Left lung (tissue), 14 donors: ENCODE results near the gene IRF2BP2. TPM values are rescaled to one million over a fixed set of nuclear protein-coding genes. Genes with fewer than 3 reads are reported as not detected.
A peak's percentile ranks its signal among the peaks of the same experiment; 100 is the strongest.

Source experiments
- ATAC-seq: fragments of 200-7000 bp; cut with Tn5 transposase; one replicate; pipeline ENCODE4 v1.9.1; 2020; ENCODE audit warnings: moderate library complexity
- DNase-seq, 4 donors: peaks; one replicate each; pipeline ENCODE4 v3.0.0-alpha.2; 2013 to 2020
- H3K27ac ChIP-seq, 2 donors: fragments of 200-600 bp; sonication (generic) in 1 of 2; one replicate each; pipeline versions ENCODE4 v1.5.0 to v1.8.0; 2020 to 2021
- H3K27me3 ChIP-seq, 2 donors: fragments of 200-600 bp; sonication (generic) in 1 of 2; one replicate each; pipeline versions ENCODE4 v1.5.0 to v1.8.0; 2020 to 2021
- H3K36me3 ChIP-seq, 2 donors: fragments of 200-600 bp; sonication (generic) in 1 of 2; one replicate each; pipeline versions ENCODE4 v1.5.0 to v1.8.0; 2020 to 2021
- H3K4me1 ChIP-seq, 2 donors: fragments of 200-600 bp; one replicate each; pipeline ENCODE4 v1.8.0; 2021
- H3K4me3 ChIP-seq, 2 donors: fragments of 200-600 bp; sonication (generic) in 1 of 2; one replicate each; pipeline versions ENCODE4 v1.5.0 to v1.8.0; 2020 to 2021; ENCODE audit warnings: mild to moderate bottlenecking in 1 of 2
- H3K9me3 ChIP-seq, 2 donors: fragments of 200-600 bp; sonication (generic) in 1 of 2; one replicate each; pipeline versions ENCODE4 v1.5.0 to v1.8.0; 2020 to 2021
- intact Hi-C, 2 donors: fragments of 100-400 bp; cut with DNase I; formaldehyde crosslinking; loops; one replicate each; pipeline versions ENCODE4 v1.11.2 to v1.14.2; 2022
- long read RNA-seq, 12 donors: library from polyadenylated mRNA in 2 of 12; unstranded in 2 of 12; transcript quantifications; one replicate each; pipeline ENCODE4 v2.0.0 and lab custom pipeline, GENCODE V29; 2019 to 2026
- polyA plus RNA-seq, 6 donors: library from polyadenylated mRNA; unstranded; fragments of 120-200 nt; gene quantifications; one replicate each; pipeline ENCODE4 v1.2.1, GENCODE V29; 2013; ENCODE audit not compliant: insufficient read length in 6 of 6
- total RNA-seq, 2 donors: library from RNA; stranded (reverse); fragmentation: NEBNext Ultra II Directional; extraction: Animal tissue kit (Norgen Biotek cat#: 25700); gene quantifications; one replicate each; pipeline ENCODE4 v1.2.1, GENCODE V29; 2021
- TF ChIP-seq, protein P1 (sequence below), 2 donors: fragments of 200-600 bp; sonication (generic) in 1 of 2; IDR thresholded peaks; one replicate each; pipeline versions ENCODE4 v1.5.0 to v1.8.0; 2021; ENCODE audit warnings: antibody characterized with exemption in 2 of 2
- donor health status: DM: no; HTN: yes; CAD: no.
- donor health status: DM: no; HTN: no; CAD: no.

Gene IRF2BP2
- total RNA-seq, result 100 to 1,000 TPM; 114 to 135 TPM
- 100 to 1,000 TPM; 159 to 236 (median 184) TPM for polyA plus RNA-seq
- long read RNA-seq, donor 1, full-length matches to known transcripts, result 72 of 72 reads
- long read RNA-seq, donor 1, partial matches to known transcripts, result 0 of 72 reads
- long read RNA-seq, donor 1, other reads (novel, unspliced or antisense), result 0 of 72 reads
- long read RNA-seq, donor 2, full-length matches to known transcripts, result 44 of 44 reads
- long read RNA-seq, donor 2, partial matches to known transcripts, result 0 of 44 reads
- long read RNA-seq, donor 2, other reads (novel, unspliced or antisense), result 0 of 44 reads
- long read RNA-seq, donor 3, full-length matches to known transcripts, result 27 of 27 reads
- long read RNA-seq, donor 3, partial matches to known transcripts, result 0 of 27 reads
- long read RNA-seq, donor 3, other reads (novel, unspliced or antisense), result 0 of 27 reads
- long read RNA-seq, donor 4, partial matches to known transcripts, result 0 of 3 reads
- long read RNA-seq, donor 4, other reads (novel, unspliced or antisense), result 3 of 3 reads
- long read RNA-seq, donor 5, full-length matches to known transcripts, result 40 of 40 reads
- long read RNA-seq, donor 5, partial matches to known transcripts, result 0 of 40 reads
- long read RNA-seq, donor 5, other reads (novel, unspliced or antisense), result 0 of 40 reads
- long read RNA-seq, donor 6, full-length matches to known transcripts, result 25 of 25 reads
- long read RNA-seq, donor 6, partial matches to known transcripts, result 0 of 25 reads
- long read RNA-seq, donor 6, other reads (novel, unspliced or antisense), result 0 of 25 reads
- long read RNA-seq, donor 7, full-length matches to known transcripts, result 18 of 18 reads
- long read RNA-seq, donor 7, partial matches to known transcripts, result 0 of 18 reads
- long read RNA-seq, donor 7, other reads (novel, unspliced or antisense), result 0 of 18 reads
- long read RNA-seq, donor 8, full-length matches to known transcripts, result 46 of 46 reads
- long read RNA-seq, donor 8, partial matches to known transcripts, result 0 of 46 reads
- long read RNA-seq, donor 8, other reads (novel, unspliced or antisense), result 0 of 46 reads
- long read RNA-seq, donor 9, result 0 reads
- long read RNA-seq, donor 10, full-length matches to known transcripts, result 1 of 1 reads
- long read RNA-seq, donor 10, partial matches to known transcripts, result 0 of 1 reads
- long read RNA-seq, donor 10, other reads (novel, unspliced or antisense), result 0 of 1 reads
- long read RNA-seq, donor 11, full-length matches to known transcripts, result 17 of 17 reads
- long read RNA-seq, donor 11, partial matches to known transcripts, result 0 of 17 reads
- long read RNA-seq, donor 11, other reads (novel, unspliced or antisense), result 0 of 17 reads
- long read RNA-seq, donor 12, full-length matches to known transcripts, result 37 of 37 reads
- long read RNA-seq, donor 12, partial matches to known transcripts, result 0 of 37 reads
- long read RNA-seq, donor 12, other reads (novel, unspliced or antisense), result 0 of 37 reads

GRCh38 chr1:234610061-234610665 lies at the start of gene IRF2BP2:
Gene IRF2BP2, minus strand, starts transcription at chr1:234610178. Its CDS starts 684 bp downstream, at chr1:234609494.
- intact Hi-C loops, result loop anchor here in 1 of 2 donors (5.0 kb wide), 2 partner anchors 112 to 472 kb away; no protein-coding TSS in a partner anchor
- peak within 1 kb of the TSS; percentile 99 to 100 for H3K27ac ChIP-seq
- DNase-seq (peak in 3 of 4 donors; percentile 88 to 95 (median 91)), ATAC-seq (peak; percentile 43)
- TF ChIP-seq, protein P1, sequence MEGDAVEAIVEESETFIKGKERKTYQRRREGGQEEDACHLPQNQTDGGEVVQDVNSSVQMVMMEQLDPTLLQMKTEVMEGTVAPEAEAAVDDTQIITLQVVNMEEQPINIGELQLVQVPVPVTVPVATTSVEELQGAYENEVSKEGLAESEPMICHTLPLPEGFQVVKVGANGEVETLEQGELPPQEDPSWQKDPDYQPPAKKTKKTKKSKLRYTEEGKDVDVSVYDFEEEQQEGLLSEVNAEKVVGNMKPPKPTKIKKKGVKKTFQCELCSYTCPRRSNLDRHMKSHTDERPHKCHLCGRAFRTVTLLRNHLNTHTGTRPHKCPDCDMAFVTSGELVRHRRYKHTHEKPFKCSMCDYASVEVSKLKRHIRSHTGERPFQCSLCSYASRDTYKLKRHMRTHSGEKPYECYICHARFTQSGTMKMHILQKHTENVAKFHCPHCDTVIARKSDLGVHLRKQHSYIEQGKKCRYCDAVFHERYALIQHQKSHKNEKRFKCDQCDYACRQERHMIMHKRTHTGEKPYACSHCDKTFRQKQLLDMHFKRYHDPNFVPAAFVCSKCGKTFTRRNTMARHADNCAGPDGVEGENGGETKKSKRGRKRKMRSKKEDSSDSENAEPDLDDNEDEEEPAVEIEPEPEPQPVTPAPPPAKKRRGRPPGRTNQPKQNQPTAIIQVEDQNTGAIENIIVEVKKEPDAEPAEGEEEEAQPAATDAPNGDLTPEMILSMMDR (IDR thresholded peaks at IDR 0.05), result no peak
- peaks cover 0 to 17% of the 10 kb centered on the region in 2 donors for H3K36me3 ChIP-seq
- peaks cover 12 to 66% of the 10 kb centered on the region in 2 donors for H3K4me1 ChIP-seq
- H3K9me3 ChIP-seq, result no peaks in the 10 kb centered on the region
- peak within 1 kb of the TSS; percentile 68 to 82 for H3K4me3 ChIP-seq
- no peaks in the 10 kb centered on the region for H3K27me3 ChIP-seq

GRCh38 chr1:234659538-234659937 lies 49.6 kb upstream of the IRF2BP2 start:
- ATAC-seq, result peak; percentile 15
- no peak overlapping the region for H3K4me3 ChIP-seq
- no peaks in the 10 kb centered on the region for H3K9me3 ChIP-seq
- H3K27me3 ChIP-seq, result no peaks in the 10 kb centered on the region
- TF ChIP-seq, protein P1 (IDR thresholded peaks at IDR 0.05), result no peak
- DNase-seq, result no peak
- no peak overlapping the region for H3K27ac ChIP-seq
- peaks cover 0 to 31% of the 10 kb centered on the region in 2 donors for H3K4me1 ChIP-seq
- intact Hi-C loops, result no loop called here
- H3K36me3 ChIP-seq, result no peaks in the 10 kb centered on the region

- H3K9me3 ChIP-seq, result no peaks in the 10 kb centered on the region
- intact Hi-C loops, result no loop called here
- peak overlapping the region; percentile 46 to 67 for H3K27ac ChIP-seq
- peaks cover 0 to 31% of the 10 kb centered on the region in 2 donors for H3K4me1 ChIP-seq
- TF ChIP-seq, protein P1 (IDR thresholded peaks at IDR 0.05), result no peak
- ATAC-seq (peak; percentile 69), DNase-seq (peak in 1 of 4 donors; percentile 48)
- H3K4me3 ChIP-seq, result no peak overlapping the region
- no peaks in the 10 kb centered on the region for H3K27me3 ChIP-seq
- no peaks in the 10 kb centered on the region for H3K36me3 ChIP-seq
These were observed 48.2 kb upstream of the IRF2BP2 start for GRCh38 chr1:234658138-234658537.

DNA sequence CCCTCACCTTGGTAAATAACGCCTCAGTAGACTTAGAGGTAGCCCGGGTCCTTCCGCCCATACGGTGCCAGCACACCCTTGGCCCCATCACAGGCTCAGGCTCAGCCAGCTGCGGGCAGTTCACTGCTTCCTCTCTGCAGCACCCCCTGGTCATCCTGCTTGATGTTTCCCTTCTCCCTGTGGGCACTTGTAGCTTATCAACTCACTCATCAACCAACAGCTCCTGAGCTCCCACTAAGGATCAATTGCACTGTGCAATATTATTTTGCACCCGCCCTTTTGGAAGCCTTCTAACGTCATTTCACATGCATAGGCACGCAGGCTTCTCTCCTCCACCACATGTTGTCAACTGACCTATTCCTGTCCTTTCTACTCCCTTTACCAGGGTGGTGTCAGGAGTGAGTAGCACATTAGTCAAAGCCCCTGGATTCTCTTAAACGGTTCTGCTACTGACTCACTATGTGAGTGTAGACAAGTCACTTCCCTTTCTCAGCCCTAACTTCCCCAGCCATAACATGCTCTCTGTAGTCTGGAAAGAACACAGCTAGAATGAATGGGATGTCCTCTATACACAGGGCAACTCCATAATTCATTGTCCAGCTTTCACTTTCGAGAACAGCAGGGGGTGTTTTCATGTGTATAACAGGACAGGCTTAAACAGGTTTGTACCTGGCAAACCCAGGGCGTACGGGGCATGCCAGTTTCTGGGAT lies 47.1 kb upstream of the IRF2BP2 start:
- H3K9me3 ChIP-seq, result no peaks in the 10 kb centered on the region
- peaks cover 0 to 31% of the 10 kb centered on the region in 2 donors for H3K4me1 ChIP-seq
- peak; percentile 81 for ATAC-seq
- no peaks in the 10 kb centered on the region for H3K36me3 ChIP-seq
- H3K27me3 ChIP-seq, result no peaks in the 10 kb centered on the region
- intact Hi-C loops, result no loop called here
- H3K4me3 ChIP-seq, result no peak overlapping the region
- DNase-seq, result peak in 1 of 4 donors; percentile 68
- TF ChIP-seq, protein P1 (IDR thresholded peaks at IDR 0.05), result no peak
- peak overlapping the region in 1 of 2 donors; percentile 67 for H3K27ac ChIP-seq
